Measurements from ENCODE around the gene URB1.

- TF ChIP-seq CTCF (IDR thresholded peaks at IDR 0.05) = no peak
- no peak for TF ChIP-seq POLR2AphosphoS5 (IDR thresholded peaks at IDR 0.05)
Measured at GRCh38 chr21:32322103-32322502, 70.7 kb downstream of the URB1 start.
